GM18499 (cell line): Measurements from ENCODE around the gene AKAP9.
"Not testable (repeated sequence)": the region's sequence is repeated elsewhere in the genome, so short reads cannot be mapped to it uniquely, and the experiment has no call there.

Experiments
- ATAC-seq: cut with Tn5 transposase; IDR thresholded peaks from one replicate; pipeline ENCODE4 v1.9.1; 2021; ENCODE audit warnings: moderate number of reproducible peaks; ENCODE audit not compliant: insufficient read depth, unreplicated experiment

AKAP9 gene

GRCh38 chr7:92119213-92119759, 178.6 kb downstream of the AKAP9 start:
- no peak for ATAC-seq

- ATAC-seq: no peak
Measured at GRCh38 chr7:92121681-92122080, 181.0 kb downstream of the AKAP9 start.

GRCh38 chr7:92131093-92131492, 190.4 kb downstream of the AKAP9 start:
- ATAC-seq: no peak

- no peak for ATAC-seq
Measured at GRCh38 chr7:92131764-92132330, 191.2 kb downstream of the AKAP9 start.

GRCh38 chr7:92133133-92133736, 192.6 kb downstream of the AKAP9 start:
- peak; percentile 1 for ATAC-seq

GRCh38 chr7:92133737-92134270, 193.1 kb downstream of the AKAP9 start:
- ATAC-seq: peak; percentile 16

- peak; percentile 64 for ATAC-seq
Measured at GRCh38 chr7:92134271-92135051, 193.8 kb downstream of the AKAP9 start, which contains the start of gene CYP51A1. TSS of gene CYP51A1 (minus strand) at chr7:92134477. CDS start at chr7:92134364, 113 bp downstream.

GRCh38 chr7:92135052-92135889, 194.6 kb downstream of the AKAP9 start:
- ATAC-seq: peak; percentile 6

GRCh38 chr7:92137557-92137956, 196.9 kb downstream of the AKAP9 start:
- ATAC-seq: no peak

GRCh38 chr7:92141161-92141560, 200.5 kb downstream of the AKAP9 start:
- ATAC-seq: no peak

GRCh38 chr7:92142791-92143190, 202.1 kb downstream of the AKAP9 start:
- ATAC-seq: not testable (repeated sequence)

- not testable (repeated sequence) for ATAC-seq
Measured at GRCh38 chr7:92143192-92143880, 202.7 kb downstream of the AKAP9 start.

GRCh38 chr7:92149736-92150239, 209.1 kb downstream of the AKAP9 start:
- no peak for ATAC-seq

- ATAC-seq: no peak
Measured at GRCh38 chr7:92150450-92151017, 209.9 kb downstream of the AKAP9 start.

GRCh38 chr7:92155108-92155739, 214.6 kb downstream of the AKAP9 start:
- no peak for ATAC-seq

- ATAC-seq: no peak
Measured at GRCh38 chr7:92156990-92157389, 216.3 kb downstream of the AKAP9 start.

- ATAC-seq: peak; percentile 68
Measured at GRCh38 chr7:92158660-92159575, 218.3 kb downstream of the AKAP9 start.
